Motor neuron (in vitro differentiated cells): ENCODE results near the gene STOM. TPM values are rescaled to one million over a fixed set of nuclear protein-coding genes. Genes with fewer than 3 reads are reported as not detected.

Source experiments
- ATAC-seq, 8 experiments: fragments of 200-7000 bp; cut with Tn5 transposase; replicated peaks in 6 of 8; 2 replicates each; pipeline ENCODE4 v1.8.0; 2021; ENCODE audit warnings: mild to moderate bottlenecking in 8 of 8, moderate library complexity in 8 of 8
- H3K27ac ChIP-seq, 2 donors: fragments of 250-450 bp; sonication (Bioruptor Pico); 2 replicates each; pipeline ENCODE4 v1.9.0; 2021; ENCODE audit warnings: antibody characterized with exemption in 2 of 2, mild to moderate bottlenecking in 2 of 2, moderate library complexity in 1 of 2
- H3K4me1 ChIP-seq, 2 donors: fragments of 250-450 bp; sonication (Bioruptor Pico); replicated peaks in 1 of 2; 2 replicates each; pipeline ENCODE4 v1.6.1; 2021; ENCODE audit warnings: antibody characterized with exemption in 2 of 2, mild to moderate bottlenecking in 2 of 2, moderate library complexity in 1 of 2
- H3K4me3 ChIP-seq, 5 donors: fragments of 250-450 bp; sonication (Bioruptor Pico); 2 replicates each; pipeline ENCODE4 v1.9.0; 2021; ENCODE audit warnings: antibody characterized with exemption in 5 of 5, mild to moderate bottlenecking in 5 of 5, moderate library complexity in 4 of 5
- WGBS, 10 experiments: fragments of 450-650 bp; shearing (Covaris generic); methylation state at CpG; one replicate each; pipeline ENCODE4 v1.0.0; 2022; 5-methylcytosine and 5-hydroxymethylcytosine counted together
- in situ Hi-C, 9 experiments: fragments of 400-800 bp; cut with MboI; loops; one replicate each; pipeline ENCODE4 v1.15.0; 2021; ENCODE audit warnings: low sequenced_read_pairs in 9 of 9, low pct_unique_long_range_greater_than_20kb in 2 of 9; ENCODE audit not compliant: unreplicated experiment in 9 of 9
- total RNA-seq, 8 experiments: library from RNA; unstranded; fragments of 300-600 nt; gene quantifications; 2 replicates each; pipeline versions ENCODE4 v1.2.3 to v1.2.4, GENCODE V29; 2022

The STOM gene
- total RNA-seq, 8 experiments from 2014 or later, result 2.7 to 350 (median 23.0) TPM

- no peak overlapping the region for H3K4me3 ChIP-seq
- H3K27ac ChIP-seq, result no peak overlapping the region
- no peaks in the 10 kb centered on the region for H3K4me1 ChIP-seq
- in situ Hi-C loops, result no loop called here
- 11 to 100% (median 91%) methylated on average over 1 to 3 of the region's 3 CpGs; no CpG with 5 or more reads in 5 of the 10 experiments for WGBS, 10 experiments
- no peak for ATAC-seq
These were observed 38.5 kb downstream of the STOM start for GRCh38 chr9:121331549-121331948.

- no peak for ATAC-seq
- in situ Hi-C loops, result no loop called here
- Histone ChIP-seq H3K4me1 (no peaks in the 10 kb centered on the region), H3K4me3 (no peak overlapping the region), H3K27ac (no peak overlapping the region)
- WGBS, 10 experiments, result 80 to 100% (median 93%) methylated on average over 1 to 7 of the region's 16 CpGs; no CpG with 5 or more reads in 5 of the 10 experiments
These were observed 41.0 kb downstream of the STOM start for GRCh38 chr9:121328876-121329681.

GRCh38 chr9:121328476-121328875 is 41.6 kb downstream of the STOM start:
- Histone ChIP-seq H3K4me3 (no peak overlapping the region), H3K27ac (no peak overlapping the region), H3K4me1 (no peaks in the 10 kb centered on the region)
- ATAC-seq, result no peak
- in situ Hi-C loops, result no loop called here
- WGBS, 10 experiments, result 80 to 100% (median 100%) methylated on average over 1 to 6 of the region's 8 CpGs; no CpG with 5 or more reads in 3 of the 10 experiments

GRCh38 chr9:121326901-121327613 is 43.0 kb downstream of the STOM start:
- H3K4me1 ChIP-seq, result no peaks in the 10 kb centered on the region
- ATAC-seq, result no peak
- H3K27ac ChIP-seq, result no peak overlapping the region
- in situ Hi-C loops, result no loop called here
- 44 to 100% (median 100%) methylated on average over 1 to 2 of the region's 11 CpGs; no CpG with 5 or more reads in 5 of the 10 experiments for WGBS, 10 experiments
- no peak overlapping the region for H3K4me3 ChIP-seq

- Histone ChIP-seq H3K27ac (no peak overlapping the region), H3K4me3 (no peak overlapping the region), H3K4me1 (no peaks in the 10 kb centered on the region)
- WGBS, 10 experiments, result 33 to 100% (median 63%) methylated on average over 1 to 10 of the region's 19 CpGs; no CpG with 5 or more reads in 2 of the 10 experiments
- in situ Hi-C loops, result no loop called here
- ATAC-seq, result peak; percentile 53 to 77 (median 60)
These were observed 43.8 kb downstream of the STOM start for GRCh38 chr9:121326130-121326838.

- in situ Hi-C loops, result no loop called here
- H3K4me1 ChIP-seq, result no peaks in the 10 kb centered on the region
- no peak overlapping the region for H3K4me3 ChIP-seq
- ATAC-seq, result no peak
- H3K27ac ChIP-seq, result no peak overlapping the region
- 73 to 100% (median 96%) methylated on average over 3 to 6 of the region's 7 CpGs; no CpG with 5 or more reads in 3 of the 10 experiments for WGBS, 10 experiments
These were observed 44.7 kb downstream of the STOM start for GRCh38 chr9:121325387-121325786.

- ATAC-seq, result no peak
- WGBS, 10 experiments, result 50 to 100% (median 90%) methylated on average over 1 to 2 of the region's 2 CpGs; no CpG with 5 or more reads in 7 of the 10 experiments
- in situ Hi-C loops, result loop anchor here in 2 of 9 experiments (25.0 kb wide), 2 partner anchors 88 to 112 kb away; partner anchors contain the start of gene RAB14 (in 1 of the 2)
- no peak overlapping the region for H3K4me3 ChIP-seq
- no peak overlapping the region for H3K27ac ChIP-seq
- H3K4me1 ChIP-seq, result no peaks in the 10 kb centered on the region
These were observed 45.3 kb downstream of the STOM start for GRCh38 chr9:121324755-121325154.

- ATAC-seq, result no peak
- Histone ChIP-seq H3K4me3 (no peak overlapping the region), H3K4me1 (no peaks in the 10 kb centered on the region), H3K27ac (no peak overlapping the region)
- 67 to 100% (median 83%) methylated on average over 1 to 4 of the region's 5 CpGs; no CpG with 5 or more reads in 4 of the 10 experiments for WGBS, 10 experiments
- in situ Hi-C loops, result loop anchor here in 2 of 9 experiments (25.0 kb wide), 2 partner anchors 88 to 112 kb away; partner anchors contain the start of gene RAB14 (in 1 of the 2)
These were observed 45.7 kb downstream of the STOM start for GRCh38 chr9:121324316-121324715.

GRCh38 chr9:121323449-121324151 is 46.5 kb downstream of the STOM start:
- WGBS, 10 experiments, result 80 to 100% (median 95%) methylated on average over 2 to 8 of the region's 10 CpGs; no CpG with 5 or more reads in 1 of the 10 experiments
- H3K4me1 ChIP-seq, result no peaks in the 10 kb centered on the region
- no peak overlapping the region for H3K4me3 ChIP-seq
- in situ Hi-C loops, result loop anchor here in 2 of 9 experiments (25.0 kb wide), 2 partner anchors 89 to 111 kb away; partner anchors contain the start of gene RAB14 (in 1 of the 2)
- H3K27ac ChIP-seq, result no peak overlapping the region
- ATAC-seq, result no peak

GRCh38 chr9:121322737-121323448 is 47.2 kb downstream of the STOM start:
- H3K4me1 ChIP-seq, result no peaks in the 10 kb centered on the region
- no peak for ATAC-seq
- H3K4me3 ChIP-seq, result no peak overlapping the region
- no peak overlapping the region for H3K27ac ChIP-seq
- in situ Hi-C loops, result loop anchor here in 2 of 9 experiments (25.0 kb wide), 2 partner anchors 89 to 111 kb away; partner anchors contain the start of gene RAB14 (in 1 of the 2)
- WGBS, 10 experiments, result 56 to 100% (median 86%) methylated on average over 1 to 9 of the region's 10 CpGs; no CpG with 5 or more reads in 1 of the 10 experiments

GRCh38 chr9:121322037-121322736 is 47.9 kb downstream of the STOM start:
- ATAC-seq, result peak in 3 of 8 experiments; percentile 31 to 44 (median 36)

More at GRCh38 chr9:121322037-121322736, 47.9 kb downstream of the STOM start:
- Histone ChIP-seq H3K4me1 (no peaks in the 10 kb centered on the region), H3K4me3 (no peak overlapping the region), H3K27ac (no peak overlapping the region)
- in situ Hi-C loops, result loop anchor here in 2 of 9 experiments (25.0 kb wide), 2 partner anchors 90 to 110 kb away; partner anchors contain the start of gene RAB14 (in 1 of the 2)
- WGBS, 10 experiments, result 0 to 95% (median 80%) methylated on average over 1 to 5 of the region's 5 CpGs; no CpG with 5 or more reads in 1 of the 10 experiments
